ENCODE measurements around the gene PPP1R7. TPM values are rescaled to one million over a fixed set of nuclear protein-coding genes. Genes with fewer than 3 reads are reported as not detected.

PPP1R7 gene
- polyA plus RNA-seq, 3 donors = 54.9 to 102 (median 84.4) TPM

DNA sequence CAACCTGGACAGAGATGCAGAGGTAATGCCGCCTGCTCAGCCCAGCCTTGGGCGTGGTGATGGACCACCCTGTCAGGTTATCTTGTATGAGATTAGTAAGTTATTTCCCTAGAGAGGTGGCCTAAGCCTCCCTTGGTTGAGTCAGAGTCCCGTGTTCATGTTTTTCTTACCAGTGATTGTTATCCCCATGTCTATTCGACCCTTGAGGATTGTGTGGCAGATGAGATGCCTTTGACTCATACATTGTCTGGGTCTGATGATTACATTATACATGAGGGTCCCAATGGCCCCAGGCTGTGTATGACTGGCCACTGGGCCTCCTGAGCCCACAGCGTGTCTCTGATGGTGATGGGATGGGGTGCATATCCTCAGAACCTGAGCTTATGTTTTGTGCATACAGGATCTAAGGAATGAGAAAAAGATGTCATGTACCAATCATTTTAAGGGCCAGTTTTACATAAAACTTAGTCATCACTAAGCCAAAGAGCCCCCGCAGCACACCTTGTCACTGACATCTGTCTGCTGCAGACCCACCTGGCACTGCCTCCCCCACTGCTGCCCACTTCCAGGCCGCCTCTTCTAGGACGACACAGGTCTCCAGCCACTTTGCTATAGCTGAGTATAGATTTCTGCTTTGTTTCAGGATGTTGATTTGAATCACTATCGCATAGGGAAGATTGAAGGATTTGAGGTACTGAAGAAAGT is 7.7 kb downstream of the PPP1R7 start:
- peaks cover 52 to 80% of the 10 kb centered on the region in 2 donors for H3K36me3 ChIP-seq (replicated peaks in 1 of 2; ENCODE audit: control insufficient read depth in 1 of 2, insufficient read depth in 2 of 2, low read length in 2 of 2)
- H2AFZ ChIP-seq (ENCODE audit: insufficient read depth, low read depth, low read length, poor library complexity, severe bottlenecking) = no peak overlapping the region
- TF ChIP-seq CTCF (IDR thresholded peaks at IDR 0.05) = no peak
- H3K27ac Mint-ChIP-seq = no peak overlapping the region
- peaks cover 0 to 4% (median 0%) of the 10 kb centered on the region in 3 donors for H3K27me3 Mint-ChIP-seq (ENCODE audit: low read depth in 3 of 3)
- H3K4me3 Mint-ChIP-seq = no peak overlapping the region
- H3K4me1 Mint-ChIP-seq = peaks cover 6% of the 10 kb centered on the region
- no peak overlapping the region for H3K4me3 ChIP-seq (replicated peaks in 1 of 3; ENCODE audit: low read depth in 2 of 3, low read length in 3 of 3)
- peaks cover 4% of the 10 kb centered on the region for H3K79me2 ChIP-seq (ENCODE audit: insufficient read depth, low read length)
- H3K9me3 ChIP-seq (replicated peaks in 1 of 2; ENCODE audit: control insufficient read depth in 1 of 2, insufficient read depth in 1 of 2, low read length in 2 of 2) = no peaks in the 10 kb centered on the region
- no peak for DNase-seq
- H3K4me2 ChIP-seq (replicated peaks; ENCODE audit: extremely low read depth, low read length, poor library complexity, severe bottlenecking) = no peak overlapping the region
- no peak overlapping the region for H3K27ac ChIP-seq (ENCODE audit: low read depth in 1 of 2, low read length in 2 of 2)
- intact Hi-C loops (cut with micrococcal nuclease) = loop anchor here in 1 of 2 donors (10.0 kb wide), 1 partner anchor 163 kb away; the partner anchor contains the start of gene SNED1
- no peak overlapping the region for H3K9ac ChIP-seq (ENCODE audit: insufficient read depth, low read length, poor library complexity, severe bottlenecking)
- no peaks in the 10 kb centered on the region for H3K9me3 Mint-ChIP-seq
- no peaks in the 10 kb centered on the region for H3K27me3 ChIP-seq (ENCODE audit: control insufficient read depth in 2 of 2, insufficient read depth in 2 of 2, low read length in 2 of 2)
- peaks cover 22% of the 10 kb centered on the region for H4K20me1 ChIP-seq (ENCODE audit: insufficient read depth, low read length)
- WGBS (ENCODE audit: insufficient coverage) = 92% methylated on average over 6 of the region's 9 CpGs
- H3K4me1 ChIP-seq (ENCODE audit: control insufficient read depth in 1 of 2, insufficient read depth in 2 of 2, low read length in 2 of 2) = peaks cover 4 to 7% of the 10 kb centered on the region in 2 donors
- peaks cover 56 to 69% of the 10 kb centered on the region in 2 donors for H3K36me3 Mint-ChIP-seq

DNA sequence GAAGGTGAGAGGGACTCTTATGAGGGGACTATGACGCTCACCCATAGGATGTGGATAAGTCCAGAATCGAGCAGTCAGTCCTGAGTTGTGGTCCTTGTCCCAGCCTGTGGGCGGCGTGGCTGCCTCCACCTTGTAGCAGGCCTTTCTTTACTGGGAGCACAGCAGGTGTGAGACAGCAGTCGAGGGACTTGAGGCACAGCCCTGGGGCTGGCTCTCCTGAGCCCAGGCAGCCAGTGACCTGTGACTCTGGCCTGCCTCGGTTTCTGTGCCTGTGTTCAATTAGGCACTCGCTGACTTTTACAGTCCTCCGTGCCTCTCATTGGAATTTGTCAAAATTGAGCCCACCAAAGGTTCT is 8.3 kb downstream of the PPP1R7 start:
- Histone ChIP-seq H3K9me3 (replicated peaks in 1 of 2; ENCODE audit: control insufficient read depth in 1 of 2, insufficient read depth in 1 of 2, low read length in 2 of 2) (no peaks in the 10 kb centered on the region), H3K4me1 (ENCODE audit: control insufficient read depth in 1 of 2, insufficient read depth in 2 of 2, low read length in 2 of 2) (peaks cover 4 to 7% of the 10 kb centered on the region in 2 donors), H3K4me2 (replicated peaks; ENCODE audit: extremely low read depth, low read length, poor library complexity, severe bottlenecking) (no peak overlapping the region), H3K9ac (ENCODE audit: insufficient read depth, low read length, poor library complexity, severe bottlenecking) (no peak overlapping the region), H4K20me1 (ENCODE audit: insufficient read depth, low read length) (peaks cover 17% of the 10 kb centered on the region), H3K4me3 (replicated peaks in 1 of 3; ENCODE audit: low read depth in 2 of 3, low read length in 3 of 3) (no peak overlapping the region), H3K27me3 (ENCODE audit: control insufficient read depth in 2 of 2, insufficient read depth in 2 of 2, low read length in 2 of 2) (no peaks in the 10 kb centered on the region), H3K36me3 (replicated peaks in 1 of 2; ENCODE audit: control insufficient read depth in 1 of 2, insufficient read depth in 2 of 2, low read length in 2 of 2) (peaks cover 57 to 80% of the 10 kb centered on the region in 2 donors), H2AFZ (ENCODE audit: insufficient read depth, low read depth, low read length, poor library complexity, severe bottlenecking) (no peak overlapping the region), H3K79me2 (ENCODE audit: insufficient read depth, low read length) (no peaks in the 10 kb centered on the region), H3K27ac (ENCODE audit: low read depth in 1 of 2, low read length in 2 of 2) (no peak overlapping the region)
- Mint-ChIP-seq H3K4me3 (no peak overlapping the region), H3K9me3 (no peaks in the 10 kb centered on the region), H3K36me3 (peaks cover 56 to 69% of the 10 kb centered on the region in 2 donors), H3K27ac (no peak overlapping the region), H3K4me1 (peaks cover 6% of the 10 kb centered on the region), H3K27me3 (ENCODE audit: low read depth in 3 of 3) (peaks cover 0 to 4% (median 0%) of the 10 kb centered on the region in 3 donors)
- no peak for DNase-seq
- WGBS (ENCODE audit: insufficient coverage) = 96% methylated on average over 8 of the region's 8 CpGs
- TF ChIP-seq CTCF (IDR thresholded peaks at IDR 0.05) = no peak
- intact Hi-C loops (cut with micrococcal nuclease) = loop anchor here in 1 of 2 donors (10.0 kb wide), 1 partner anchor 164 kb away; the partner anchor contains the start of gene SNED1
